MM.1S (cell line): ENCODE results near the gene SPACA6.
"Not testable (repeated sequence)": the region's sequence is repeated elsewhere in the genome, so short reads cannot be mapped to it uniquely, and the experiment has no call there.

ENCODE experiments used
- DNase-seq: peaks from one replicate; pipeline ENCODE4 v3.0.0-alpha.2; 2015
- H2AFZ ChIP-seq: fragments of 300-600 bp; sonication (generic); 2 replicates; pipeline ENCODE4 v1.6.0; 2016; ENCODE audit warnings: antibody characterized with exemption, low read length
- H3F3A ChIP-seq: fragments of 300-600 bp; sonication (generic); 2 replicates; pipeline ENCODE4 v1.6.1; 2016; ENCODE audit warnings: mild to moderate bottlenecking, antibody characterized with exemption, low read length, moderate library complexity, mixed read lengths; ENCODE audit not compliant: insufficient read depth
- H3K27ac ChIP-seq: fragments of 300-600 bp; sonication (generic); 2 replicates; pipeline ENCODE4 v1.5.1; 2016; ENCODE audit warnings: mild to moderate bottlenecking, low read length
- H3K27me3 ChIP-seq: fragments of 300-600 bp; sonication (generic); replicated peaks from 2 replicates; pipeline ENCODE4 v1.6.0; 2016; ENCODE audit warnings: low read length; ENCODE audit not compliant: insufficient read depth
- H3K36me3 ChIP-seq: fragments of 300-600 bp; sonication (generic); replicated peaks from 2 replicates; pipeline ENCODE4 v1.6.1; 2016; ENCODE audit warnings: mild to moderate bottlenecking, low read length, mixed read lengths; ENCODE audit not compliant: insufficient read depth
- H3K4me1 ChIP-seq: fragments of 300-600 bp; sonication (generic); 2 replicates; pipeline ENCODE4 v1.6.1; 2016; ENCODE audit warnings: low read length, mixed read lengths
- H3K4me2 ChIP-seq: fragments of 300-600 bp; sonication (generic); 2 replicates; pipeline ENCODE4 v1.6.0; 2016; ENCODE audit warnings: low read depth, low read length
- H3K4me3 ChIP-seq: fragments of 300-600 bp; sonication (generic); 2 replicates; pipeline ENCODE4 v1.5.1; 2016; ENCODE audit warnings: low read length, mixed read lengths
- H3K79me2 ChIP-seq: fragments of 300-600 bp; sonication (generic); 2 replicates; pipeline ENCODE4 v1.6.1; 2016; ENCODE audit warnings: mixed run types, low read length, mixed read lengths
- H3K9ac ChIP-seq: fragments of 300-600 bp; sonication (generic); 2 replicates; pipeline ENCODE4 v1.6.1; 2016; ENCODE audit warnings: low read length, mixed read lengths
- H3K9me2 ChIP-seq: fragments of 300-600 bp; sonication (generic); replicated peaks from 2 replicates; pipeline ENCODE4 v1.6.1; 2016; ENCODE audit warnings: mild to moderate bottlenecking, low read length, mixed read lengths; ENCODE audit not compliant: insufficient read depth
- H3K9me3 ChIP-seq: fragments of 300-600 bp; sonication (generic); replicated peaks from 2 replicates; pipeline ENCODE4 v1.6.1; 2016; ENCODE audit warnings: mild to moderate bottlenecking, low read length, mixed read lengths; ENCODE audit not compliant: insufficient read depth
- H4K20me1 ChIP-seq: fragments of 300-600 bp; sonication (generic); 2 replicates; pipeline ENCODE4 v1.6.1; 2016; ENCODE audit warnings: mild to moderate bottlenecking, low read length, moderate library complexity, mixed read lengths; ENCODE audit not compliant: insufficient read depth
- EZH2 ChIP-seq: fragments of 300-600 bp; sonication (generic); optimal IDR thresholded peaks from 2 replicates; pipeline ENCODE3; 2017; ENCODE audit warnings: low read depth, mild to moderate bottlenecking, antibody characterized with exemption, low read length, mixed read lengths
- EZH2phosphoT487 ChIP-seq: fragments of 300-600 bp; sonication (generic); IDR thresholded peaks from 2 replicates; pipeline ENCODE4 v1.6.1; 2018; ENCODE audit warnings: antibody characterized with exemption, low read length
- TF ChIP-seq, protein P1 (sequence below): fragments of 300-600 bp; sonication (generic); IDR thresholded peaks from 2 replicates; pipeline ENCODE4 v1.5.1; 2016; ENCODE audit warnings: antibody characterized with exemption, low read length, mixed read lengths

Gene SPACA6, protein sequence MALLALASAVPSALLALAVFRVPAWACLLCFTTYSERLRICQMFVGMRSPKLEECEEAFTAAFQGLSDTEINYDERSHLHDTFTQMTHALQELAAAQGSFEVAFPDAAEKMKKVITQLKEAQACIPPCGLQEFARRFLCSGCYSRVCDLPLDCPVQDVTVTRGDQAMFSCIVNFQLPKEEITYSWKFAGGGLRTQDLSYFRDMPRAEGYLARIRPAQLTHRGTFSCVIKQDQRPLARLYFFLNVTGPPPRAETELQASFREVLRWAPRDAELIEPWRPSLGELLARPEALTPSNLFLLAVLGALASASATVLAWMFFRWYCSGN

DNA sequence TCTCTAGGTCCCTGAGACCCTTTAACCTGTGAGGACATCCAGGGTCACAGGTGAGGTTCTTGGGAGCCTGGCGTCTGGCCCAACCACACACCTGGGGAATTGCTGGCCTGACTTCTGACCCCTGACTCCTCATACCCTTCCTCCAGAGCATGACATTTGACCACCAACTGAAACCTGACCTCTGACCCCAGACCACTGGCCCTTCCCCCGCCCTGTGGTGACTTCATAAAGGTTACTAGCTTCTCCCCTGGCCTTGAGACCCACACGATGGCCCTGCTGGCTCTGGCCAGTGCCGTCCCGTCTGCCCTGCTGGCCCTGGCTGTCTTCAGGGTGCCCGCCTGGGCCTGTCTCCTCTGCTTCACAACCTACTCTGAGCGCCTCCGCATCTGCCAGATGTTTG, at the start of gene SPACA6:
TSS of gene SPACA6 (plus strand) at position 71 of the 400 bp plus-strand sequence. CDS start at position 268, 197 bp downstream.
- H3K9me2 ChIP-seq: no peaks in the 10 kb centered on the region
- H3K4me3 ChIP-seq: no peak within 1 kb of the TSS
- H3K36me3 ChIP-seq: no peaks in the 10 kb centered on the region
- DNase-seq: no peak
- no peak within 1 kb of the TSS for H3K27ac ChIP-seq
- no peak within 1 kb of the TSS for H3K9ac ChIP-seq
- H3F3A ChIP-seq: no peaks in the 10 kb centered on the region
- H3K27me3 ChIP-seq: no peaks in the 10 kb centered on the region
- H3K79me2 ChIP-seq: no peaks in the 10 kb centered on the region
- TF ChIP-seq EZH2phosphoT487 (no peak), EZH2 (no peak)
- TF ChIP-seq, protein P1, sequence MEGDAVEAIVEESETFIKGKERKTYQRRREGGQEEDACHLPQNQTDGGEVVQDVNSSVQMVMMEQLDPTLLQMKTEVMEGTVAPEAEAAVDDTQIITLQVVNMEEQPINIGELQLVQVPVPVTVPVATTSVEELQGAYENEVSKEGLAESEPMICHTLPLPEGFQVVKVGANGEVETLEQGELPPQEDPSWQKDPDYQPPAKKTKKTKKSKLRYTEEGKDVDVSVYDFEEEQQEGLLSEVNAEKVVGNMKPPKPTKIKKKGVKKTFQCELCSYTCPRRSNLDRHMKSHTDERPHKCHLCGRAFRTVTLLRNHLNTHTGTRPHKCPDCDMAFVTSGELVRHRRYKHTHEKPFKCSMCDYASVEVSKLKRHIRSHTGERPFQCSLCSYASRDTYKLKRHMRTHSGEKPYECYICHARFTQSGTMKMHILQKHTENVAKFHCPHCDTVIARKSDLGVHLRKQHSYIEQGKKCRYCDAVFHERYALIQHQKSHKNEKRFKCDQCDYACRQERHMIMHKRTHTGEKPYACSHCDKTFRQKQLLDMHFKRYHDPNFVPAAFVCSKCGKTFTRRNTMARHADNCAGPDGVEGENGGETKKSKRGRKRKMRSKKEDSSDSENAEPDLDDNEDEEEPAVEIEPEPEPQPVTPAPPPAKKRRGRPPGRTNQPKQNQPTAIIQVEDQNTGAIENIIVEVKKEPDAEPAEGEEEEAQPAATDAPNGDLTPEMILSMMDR: no peak
- no peak within 1 kb of the TSS for H2AFZ ChIP-seq
- H3K4me1 ChIP-seq: no peaks in the 10 kb centered on the region
- no peaks in the 10 kb centered on the region for H4K20me1 ChIP-seq
- H3K9me3 ChIP-seq: no peaks in the 10 kb centered on the region
- H3K4me2 ChIP-seq: no peak within 1 kb of the TSS

DNA sequence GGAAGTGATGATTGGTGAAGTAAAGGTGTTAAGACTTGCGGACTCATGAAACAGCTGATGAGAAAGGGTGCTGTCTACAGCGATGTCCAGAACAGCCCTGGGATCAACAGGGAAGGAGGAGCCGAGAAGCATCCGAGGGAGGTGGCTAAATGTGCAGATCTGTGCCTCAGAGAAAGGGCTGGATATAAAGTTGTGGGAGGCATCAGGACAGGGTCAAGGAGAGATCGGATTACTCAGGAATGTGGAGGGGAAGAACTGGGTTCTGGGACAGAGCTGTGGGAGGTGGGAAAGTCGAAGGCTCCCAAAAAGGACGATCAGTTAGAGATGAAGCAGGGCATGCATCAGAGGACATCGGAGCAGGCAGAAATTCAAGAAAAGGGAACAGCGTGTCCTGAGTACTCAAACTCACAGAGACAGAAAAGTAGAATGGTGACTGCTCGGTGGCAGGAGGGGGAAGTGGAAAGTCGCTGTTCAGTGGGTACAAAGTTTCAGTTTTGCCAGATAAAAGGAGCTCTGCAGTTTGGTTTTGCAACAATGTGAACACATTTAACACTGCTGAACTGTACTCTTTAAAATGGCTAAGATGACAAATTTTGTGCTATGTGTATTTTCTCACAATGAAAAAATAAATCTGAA, 48.4 kb upstream of the SPACA6 start:
- no peak overlapping the region for H3K9ac ChIP-seq
- no peak for DNase-seq
- no peaks in the 10 kb centered on the region for H3K36me3 ChIP-seq
- H4K20me1 ChIP-seq: no peaks in the 10 kb centered on the region
- H3K4me2 ChIP-seq: no peak overlapping the region
- H3F3A ChIP-seq: no peaks in the 10 kb centered on the region
- no peak for TF ChIP-seq EZH2phosphoT487
- TF ChIP-seq, protein P1: no peak
- no peak for TF ChIP-seq EZH2
- H3K27me3 ChIP-seq: no peaks in the 10 kb centered on the region; the same call in 1 of the 2 replicates
- H3K9me3 ChIP-seq: no peaks in the 10 kb centered on the region
- H2AFZ ChIP-seq: no peak overlapping the region
- no peak overlapping the region for H3K4me3 ChIP-seq
- no peaks in the 10 kb centered on the region for H3K4me1 ChIP-seq
- H3K27ac ChIP-seq: no peak overlapping the region
- H3K9me2 ChIP-seq: no peaks in the 10 kb centered on the region
- no peaks in the 10 kb centered on the region for H3K79me2 ChIP-seq

DNA sequence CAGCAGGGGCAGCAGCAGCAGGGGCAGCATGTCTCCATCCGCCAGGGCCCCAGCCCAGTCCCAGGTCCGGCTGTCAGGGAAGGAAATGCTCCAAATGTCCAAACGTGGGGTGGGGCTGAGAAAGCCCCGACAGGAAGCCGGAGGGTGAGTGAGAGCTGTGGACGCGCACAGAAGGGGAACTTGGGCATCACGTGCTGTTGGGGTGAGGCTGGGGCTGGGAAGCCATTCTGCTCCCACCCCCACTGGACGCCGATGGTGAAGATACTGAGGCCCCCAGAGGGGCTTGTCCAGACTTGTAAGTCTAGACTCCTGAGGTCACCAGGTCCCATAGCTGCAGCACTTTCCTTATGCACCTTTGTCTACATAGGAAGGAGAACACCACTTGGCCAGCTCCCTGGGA, 46.4 kb upstream of the SPACA6 start, which contains the start of gene SIGLEC14:
TSS of gene SIGLEC14 (minus strand) at position 96 of the 400 bp plus-strand sequence. CDS start at position 30, 66 bp downstream.
- H3K27ac ChIP-seq, H3K79me2 ChIP-seq, H3K4me2 ChIP-seq, H3K4me3 ChIP-seq, H4K20me1 ChIP-seq, H3F3A ChIP-seq, H3K4me1 ChIP-seq, DNase-seq, H3K9ac ChIP-seq, H3K9me2 ChIP-seq, H3K9me3 ChIP-seq, H2AFZ ChIP-seq, H3K27me3 ChIP-seq, H3K36me3 ChIP-seq: not testable (repeated sequence)

DNA sequence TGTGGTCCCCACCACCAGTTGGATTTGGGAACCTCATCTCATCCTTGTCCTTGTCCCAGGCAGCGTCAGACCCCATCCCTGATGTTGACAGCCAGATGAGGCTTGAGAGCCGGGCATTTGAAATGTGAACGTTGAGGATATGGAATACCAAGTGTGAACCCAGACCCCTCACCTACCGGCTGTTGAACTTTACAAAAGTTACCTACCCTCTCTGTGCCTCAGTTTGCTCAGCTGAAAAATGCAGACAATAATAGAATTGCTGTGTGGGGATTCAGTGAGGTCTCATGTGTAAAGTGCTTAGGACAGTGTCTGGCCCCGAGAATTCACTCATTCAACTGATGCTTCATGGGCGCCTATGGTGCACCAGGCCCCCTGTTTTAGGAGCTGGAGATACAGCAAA, 45.8 kb upstream of the SPACA6 start:
- Histone ChIP-seq H3K27me3 (no peaks in the 10 kb centered on the region; the same call in 1 of the 2 replicates), H3K27ac (no peak overlapping the region), H2AFZ (no peak overlapping the region), H3K9ac (no peak overlapping the region), H3K4me1 (no peaks in the 10 kb centered on the region), H3K9me2 (no peaks in the 10 kb centered on the region), H3K4me3 (no peak overlapping the region), H3K36me3 (no peaks in the 10 kb centered on the region), H3K4me2 (no peak overlapping the region), H3K9me3 (no peaks in the 10 kb centered on the region), H4K20me1 (no peaks in the 10 kb centered on the region), H3F3A (no peaks in the 10 kb centered on the region), H3K79me2 (no peaks in the 10 kb centered on the region)
- DNase-seq: no peak
- TF ChIP-seq EZH2phosphoT487 (no peak), EZH2 (no peak)
- TF ChIP-seq, protein P1: no peak
